HG03354 (cell line): ENCODE data around the gene PCID2.

Experiments used
- ATAC-seq: cut with Tn5 transposase; IDR thresholded peaks from one replicate; pipeline ENCODE4 v1.9.1; 2021; ENCODE audit warnings: mild to moderate bottlenecking; ENCODE audit not compliant: unreplicated experiment, poor library complexity, severe bottlenecking

Gene PCID2

DNA sequence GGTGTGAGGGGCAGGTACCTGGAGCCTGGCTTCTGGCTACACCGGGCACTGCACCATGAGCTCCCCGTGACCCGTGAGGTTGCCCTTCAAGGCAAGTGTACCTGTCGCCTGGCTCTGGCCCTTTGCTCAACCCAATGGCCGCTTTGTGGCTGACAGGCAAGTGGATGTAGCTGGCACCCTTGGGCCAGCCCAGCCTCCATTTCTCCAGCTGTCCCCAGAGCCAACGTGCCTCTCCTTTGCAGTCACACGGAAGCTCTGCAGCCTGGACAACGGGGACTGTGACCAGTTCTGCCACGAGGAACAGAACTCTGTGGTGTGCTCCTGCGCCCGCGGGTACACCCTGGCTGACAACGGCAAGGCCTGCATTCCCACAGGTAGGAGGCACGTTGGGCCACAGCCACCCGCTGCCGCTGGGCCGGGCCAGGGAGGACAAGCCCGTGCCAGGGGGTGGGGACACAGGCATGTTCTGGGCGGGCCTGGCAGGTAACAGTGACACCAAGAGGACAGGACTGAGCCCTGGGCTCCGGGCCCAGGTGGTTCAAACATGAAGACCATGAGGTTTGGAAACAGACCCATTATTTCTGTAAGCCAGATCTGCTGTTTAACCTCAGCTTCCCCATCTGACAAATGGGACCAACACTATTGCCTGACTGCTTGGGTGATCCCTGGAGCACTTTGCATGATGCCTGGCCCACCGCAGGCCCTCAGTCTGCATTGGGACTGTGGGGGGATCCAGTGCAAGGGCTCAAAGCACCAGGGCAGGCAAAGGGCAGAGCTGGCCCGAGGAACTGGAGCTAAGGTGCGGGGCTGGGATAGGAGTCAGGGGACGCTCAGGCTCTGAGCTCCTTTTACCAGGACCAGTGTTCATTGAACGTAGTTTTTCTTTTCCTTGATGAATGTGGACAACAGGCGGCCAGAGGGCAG, 67.5 kb downstream of the PCID2 start:
- ATAC-seq: no peak

GRCh38 chr13:113139577-113139976, 68.9 kb downstream of the PCID2 start:
- no peak for ATAC-seq

- no peak for ATAC-seq
Measured at GRCh38 chr13:113138792-113139551, 69.5 kb downstream of the PCID2 start.

GRCh38 chr13:113137691-113138298, 70.7 kb downstream of the PCID2 start:
- ATAC-seq: no peak

GRCh38 chr13:113135281-113135760, 73.1 kb downstream of the PCID2 start:
- no peak for ATAC-seq

DNA sequence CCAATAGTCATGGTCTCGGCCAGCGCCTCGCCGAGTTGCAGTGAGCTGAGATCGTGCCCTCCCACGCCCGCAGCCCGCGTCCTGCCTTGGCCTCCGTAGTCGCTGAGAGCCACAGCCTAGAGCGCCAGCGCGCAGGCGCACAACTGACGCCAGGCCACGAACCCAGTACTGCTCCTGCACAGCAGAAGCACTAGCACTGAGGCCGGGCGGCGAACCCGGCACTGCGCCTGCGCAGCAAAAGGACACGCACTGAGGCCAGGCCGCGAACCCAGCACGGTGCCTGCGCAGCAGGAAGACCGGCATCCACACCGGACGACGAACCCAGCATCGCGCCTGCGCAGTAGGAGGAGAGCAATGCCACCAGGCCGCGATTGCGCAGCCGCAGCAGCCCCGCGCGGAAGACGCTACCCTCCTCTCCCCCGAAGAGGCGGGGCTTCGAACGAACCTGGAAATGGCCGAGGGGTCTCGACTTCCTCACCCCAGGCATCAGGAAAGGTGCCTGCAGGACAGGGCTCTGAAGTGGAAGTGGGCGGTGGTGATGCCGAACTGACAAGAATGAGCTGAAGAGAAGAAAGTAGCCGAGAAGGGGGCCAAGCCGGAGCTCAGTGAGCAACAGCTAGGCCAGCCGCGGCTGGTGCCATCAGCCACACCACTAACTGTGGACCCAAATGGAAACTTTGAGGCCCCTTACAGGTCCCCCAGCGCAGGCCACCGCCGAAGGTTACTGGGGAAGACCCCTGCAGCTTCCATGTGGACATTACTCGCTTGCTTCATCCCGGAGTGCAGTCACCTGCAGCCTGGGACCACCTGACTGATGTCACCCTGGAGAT, 78.3 kb downstream of the PCID2 start:
- ATAC-seq: no peak

DNA sequence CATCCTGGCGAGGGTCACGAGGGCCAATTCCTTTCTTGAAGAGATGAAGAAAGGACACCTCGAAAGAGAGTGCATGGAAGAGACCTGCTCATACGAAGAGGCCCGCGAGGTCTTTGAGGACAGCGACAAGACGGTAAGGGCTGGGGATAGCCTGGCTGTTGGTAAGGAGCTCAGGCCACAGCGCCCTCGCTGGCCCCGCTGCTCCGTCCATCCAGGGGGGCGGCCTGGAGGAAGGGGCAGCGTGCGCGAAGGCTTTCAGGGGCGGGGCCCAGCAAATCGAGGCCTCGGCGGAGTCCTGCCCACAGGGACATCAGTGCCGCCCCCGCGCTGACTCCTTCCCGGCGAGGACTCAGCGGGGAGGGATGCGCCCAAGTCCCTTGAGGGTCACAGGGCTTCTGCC, 79.0 kb downstream of the PCID2 start:
- no peak for ATAC-seq
